ENCODE measurements around the gene TRNP1. TPM values are rescaled to one million over a fixed set of nuclear protein-coding genes. Genes with fewer than 3 reads are reported as not detected.

Gene TRNP1
- polyA plus RNA-seq, 1 experiment, result 50.7 TPM

- Histone ChIP-seq H3K27ac (ENCODE audit: low read depth, low read length) (no peak overlapping the region), H3K9me3 (ENCODE audit: control insufficient read depth, insufficient read depth, low read length) (no peaks in the 10 kb centered on the region), H3K27me3 (ENCODE audit: control insufficient read depth, insufficient read depth, low read length) (no peaks in the 10 kb centered on the region), H3K4me3 (ENCODE audit: low read depth, low read length) (peak overlapping the region; percentile 79)
- TF ChIP-seq CTCF (IDR thresholded peaks at IDR 0.05; ENCODE audit: low read depth, low read length), result no peak
- ChIA-PET POLR2A (interaction anchor here (0.6 kb wide), 1 partner anchor 16 kb away, joined by 3 read pairs; the partner anchor contains the start of gene TENT5B), CTCF (interaction anchor here (0.5 to 5.6 kb wide), 21 partner anchors 11 to 917 kb away, joined by 3 to 65 read pairs (median 6); partner anchors contain the start of genes KDF1 and TENT5B)
- DNase-seq (ENCODE audit: low read depth, low spot score), result no peak
Observed at GRCh38 chr1:26996665-26997064, 3.2 kb downstream of the TRNP1 start.

DNA sequence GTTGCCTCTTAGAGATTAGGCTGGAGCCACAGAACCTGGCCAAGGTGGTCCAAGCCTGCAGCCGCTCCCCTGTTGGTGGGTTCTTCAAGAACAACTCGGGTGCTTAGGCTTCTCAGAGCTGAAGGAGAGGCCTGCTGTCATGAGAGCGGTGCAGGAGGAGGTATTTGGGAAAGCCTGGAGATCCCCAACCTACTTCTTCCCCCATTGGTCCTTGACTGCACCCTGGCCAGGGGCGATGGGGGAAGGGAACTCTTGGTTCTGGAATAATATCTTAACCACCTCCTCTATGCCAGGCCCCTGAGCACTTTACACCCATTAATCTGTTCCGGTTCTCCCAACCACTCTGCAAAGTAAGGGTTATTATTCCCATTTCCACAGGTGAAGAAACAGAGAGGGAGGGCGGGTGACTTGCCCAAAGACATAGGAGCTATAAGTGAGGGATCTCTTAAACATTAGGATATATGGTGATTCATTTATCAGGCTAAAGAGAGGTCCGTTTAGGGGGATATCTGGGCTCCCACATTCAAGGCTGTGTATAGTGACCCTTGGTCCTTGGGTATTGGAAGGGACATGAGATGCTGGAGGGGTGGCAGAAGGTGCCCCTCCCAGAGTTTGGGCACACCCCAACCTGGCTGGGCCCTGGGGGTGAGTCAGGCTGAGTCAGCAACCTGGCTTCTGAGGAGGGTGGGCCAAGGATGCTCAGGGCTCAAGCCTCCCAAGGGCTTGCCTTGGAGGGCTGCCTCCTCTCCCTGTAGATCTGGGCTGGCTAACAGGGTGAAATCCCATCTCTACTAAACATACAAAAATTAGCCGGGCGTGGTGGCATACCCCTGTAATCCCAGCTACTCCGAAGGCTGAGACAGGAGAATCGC, 5.2 kb downstream of the TRNP1 start:
- TF ChIP-seq CTCF (IDR thresholded peaks at IDR 0.05; ENCODE audit: low read depth, low read length), result no peak
- Histone ChIP-seq H3K27me3 (ENCODE audit: control insufficient read depth, insufficient read depth, low read length) (no peaks in the 10 kb centered on the region), H3K27ac (ENCODE audit: low read depth, low read length) (peak overlapping the region; percentile 95), H3K9me3 (ENCODE audit: control insufficient read depth, insufficient read depth, low read length) (no peaks in the 10 kb centered on the region), H3K4me3 (ENCODE audit: low read depth, low read length) (no peak overlapping the region)
- no peak for DNase-seq (ENCODE audit: low read depth, low spot score)
- ChIA-PET POLR2A (interaction anchor here (0.6 to 2.5 kb wide), 5 partner anchors 11 to 301 kb away, joined by 3 to 11 read pairs (median 8); partner anchors contain the start of gene TENT5B), CTCF (interaction anchor here (0.5 to 5.6 kb wide), 35 partner anchors 10 to 367 kb away, joined by 3 to 65 read pairs (median 4); partner anchors contain the start of genes GPATCH3, KDF1 and TENT5B)

DNA sequence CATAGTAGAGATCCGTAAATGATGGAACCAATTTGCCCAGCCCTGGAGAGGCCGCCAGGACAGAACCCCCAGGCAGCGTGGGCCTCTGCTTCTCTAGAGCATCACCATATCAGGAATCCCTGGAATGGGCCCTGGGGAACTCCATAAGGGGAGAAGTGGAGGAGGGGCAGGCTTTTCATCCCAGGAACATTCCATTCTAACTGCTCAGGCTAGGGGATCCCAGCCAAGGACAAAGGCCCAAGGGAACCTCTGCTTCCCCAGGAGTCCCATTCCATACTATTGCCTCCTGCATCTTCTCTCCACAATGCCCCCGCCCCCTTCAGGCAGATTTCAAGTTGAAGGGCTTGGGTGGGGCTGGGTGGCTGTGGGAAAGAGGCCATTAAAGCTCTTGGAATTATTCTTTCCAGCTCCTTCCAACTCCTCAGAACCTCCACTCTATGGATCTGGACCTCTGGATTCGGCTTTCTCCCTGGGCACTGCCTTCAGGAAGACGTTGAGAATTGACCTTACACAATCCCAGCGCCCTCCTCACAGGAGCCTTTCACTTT, 6.0 kb downstream of the TRNP1 start:
- Histone ChIP-seq H3K27me3 (ENCODE audit: control insufficient read depth, insufficient read depth, low read length) (no peaks in the 10 kb centered on the region), H3K9me3 (ENCODE audit: control insufficient read depth, insufficient read depth, low read length) (no peaks in the 10 kb centered on the region), H3K4me3 (ENCODE audit: low read depth, low read length) (no peak overlapping the region), H3K27ac (ENCODE audit: low read depth, low read length) (peak overlapping the region; percentile 95)
- ChIA-PET POLR2A (interaction anchor here (0.6 to 2.5 kb wide), 4 partner anchors 10 to 300 kb away, joined by 3 to 11 read pairs (median 4); partner anchors contain the start of gene TENT5B), CTCF (interaction anchor here (0.9 to 5.6 kb wide), 5 partner anchors 10 to 295 kb away, joined by 3 to 65 read pairs (median 24); partner anchors contain the start of gene KDF1)
- TF ChIP-seq CTCF (IDR thresholded peaks at IDR 0.05; ENCODE audit: low read depth, low read length), result 0 out of 2 replicates have a peak, but pooled peaks have one; percentile 1
- DNase-seq (ENCODE audit: low read depth, low spot score), result peak; percentile 95

- CTCF ChIA-PET, result interaction anchor here (0.9 to 5.6 kb wide), 4 partner anchors 9 to 294 kb away, joined by 3 to 65 read pairs (median 14); no protein-coding TSS in a partner anchor
- no peak for TF ChIP-seq CTCF (IDR thresholded peaks at IDR 0.05; ENCODE audit: low read depth, low read length)
- Histone ChIP-seq H3K27me3 (ENCODE audit: control insufficient read depth, insufficient read depth, low read length) (no peaks in the 10 kb centered on the region), H3K4me3 (ENCODE audit: low read depth, low read length) (no peak overlapping the region), H3K9me3 (ENCODE audit: control insufficient read depth, insufficient read depth, low read length) (no peaks in the 10 kb centered on the region), H3K27ac (ENCODE audit: low read depth, low read length) (peak overlapping the region; percentile 95)
- POLR2A ChIA-PET, result interaction anchor here (1.0 to 2.5 kb wide), 4 partner anchors 9 to 154 kb away, joined by 3 to 12 read pairs (median 7); partner anchors contain the start of genes SLC9A1 and TENT5B
- DNase-seq (ENCODE audit: low read depth, low spot score), result no peak
Observed at GRCh38 chr1:27000090-27000816, 6.8 kb downstream of the TRNP1 start.
